OCI-LY1 (cell line): ENCODE results near the gene DCLRE1C.

ENCODE experiments used
- EZH2 ChIP-seq: fragments of 200-600 bp; sonication (generic), shearing (Covaris generic); IDR thresholded peaks from 2 replicates; pipeline ENCODE4 v1.8.0; 2017; ENCODE audit warnings: borderline replicate concordance, mixed run types, mild to moderate bottlenecking, antibody characterized with exemption, low read length, moderate library complexity, mixed read lengths
- TF ChIP-seq, protein P1 (sequence below): fragments of 200-600 bp; sonication (generic), shearing (Covaris generic); IDR thresholded peaks from 2 replicates; pipeline ENCODE4 v1.5.1; 2017; ENCODE audit warnings: mild to moderate bottlenecking, antibody characterized with exemption, low read length, moderate library complexity, mixed read lengths

DNA sequence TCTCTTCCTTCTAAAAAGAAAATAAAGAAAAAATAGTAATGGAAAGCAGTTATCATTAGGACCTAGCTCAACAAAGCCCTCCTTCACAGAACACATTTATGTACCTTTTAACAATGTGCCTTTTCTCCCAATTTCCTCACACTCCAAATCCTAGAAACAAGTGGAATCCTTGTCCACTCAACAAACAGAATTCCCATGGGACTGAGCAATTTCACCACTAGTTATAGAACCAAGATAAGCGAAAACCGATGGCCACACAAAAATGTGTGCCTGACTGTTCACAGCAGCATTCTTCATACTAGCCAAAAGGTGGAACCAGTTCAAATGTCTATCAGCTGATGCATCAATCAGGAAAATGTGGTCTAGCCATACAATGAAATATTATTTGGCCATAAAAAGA is 17.3 kb downstream of the DCLRE1C start:
- TF ChIP-seq, protein P1, sequence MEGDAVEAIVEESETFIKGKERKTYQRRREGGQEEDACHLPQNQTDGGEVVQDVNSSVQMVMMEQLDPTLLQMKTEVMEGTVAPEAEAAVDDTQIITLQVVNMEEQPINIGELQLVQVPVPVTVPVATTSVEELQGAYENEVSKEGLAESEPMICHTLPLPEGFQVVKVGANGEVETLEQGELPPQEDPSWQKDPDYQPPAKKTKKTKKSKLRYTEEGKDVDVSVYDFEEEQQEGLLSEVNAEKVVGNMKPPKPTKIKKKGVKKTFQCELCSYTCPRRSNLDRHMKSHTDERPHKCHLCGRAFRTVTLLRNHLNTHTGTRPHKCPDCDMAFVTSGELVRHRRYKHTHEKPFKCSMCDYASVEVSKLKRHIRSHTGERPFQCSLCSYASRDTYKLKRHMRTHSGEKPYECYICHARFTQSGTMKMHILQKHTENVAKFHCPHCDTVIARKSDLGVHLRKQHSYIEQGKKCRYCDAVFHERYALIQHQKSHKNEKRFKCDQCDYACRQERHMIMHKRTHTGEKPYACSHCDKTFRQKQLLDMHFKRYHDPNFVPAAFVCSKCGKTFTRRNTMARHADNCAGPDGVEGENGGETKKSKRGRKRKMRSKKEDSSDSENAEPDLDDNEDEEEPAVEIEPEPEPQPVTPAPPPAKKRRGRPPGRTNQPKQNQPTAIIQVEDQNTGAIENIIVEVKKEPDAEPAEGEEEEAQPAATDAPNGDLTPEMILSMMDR: no peak
- no peak for TF ChIP-seq EZH2
